Testis (tissue), 3 donors: ENCODE data around the gene CYP3A7. TPM values are rescaled to one million over a fixed set of nuclear protein-coding genes. Genes with fewer than 3 reads are reported as not detected.
"Not testable (repeated sequence)": the region's sequence is repeated elsewhere in the genome, so short reads cannot be mapped to it uniquely, and the experiment has no call there.

Experiments
- DNase-seq: peaks from one replicate; pipeline ENCODE4 v3.0.0-alpha.2; 2019
- H3K27ac ChIP-seq, 2 donors: fragments of 200-600 bp; sonication (generic); one replicate each; pipeline ENCODE4 v1.5.1; 2019
- H3K27me3 ChIP-seq: fragments of 200-600 bp; sonication (generic); one replicate; pipeline ENCODE4 v1.5.1; 2019
- H3K36me3 ChIP-seq: fragments of 200-600 bp; sonication (generic); one replicate; pipeline ENCODE4 v1.5.1; 2017; ENCODE audit warnings: low read depth; ENCODE audit errors: missing control alignments
- H3K4me1 ChIP-seq: fragments of 200-600 bp; sonication (generic); one replicate; pipeline ENCODE4 v1.5.1; 2019
- H3K4me3 ChIP-seq, 2 donors: fragments of 200-600 bp; sonication (generic); one replicate each; pipeline ENCODE4 v1.5.1; 2017 to 2019
- H3K9me3 ChIP-seq: fragments of 200-600 bp; sonication (generic); one replicate; pipeline ENCODE4 v1.5.1; 2017
- POLR2A ChIP-seq: fragments of 450-650 bp; IDR thresholded peaks from one replicate; pipeline ENCODE4 v1.6.1; 2017; ENCODE audit warnings: antibody characterized with exemption, mild to moderate bottlenecking, moderate library complexity
- WGBS, 2 donors: methylation state at CpG; one replicate each; pipeline ENCODE4 v1.1.5; 2018; 5-methylcytosine and 5-hydroxymethylcytosine counted together
- intact Hi-C: fragments of 100-400 bp; cut with DNase I; formaldehyde crosslinking; loops from one replicate; pipeline ENCODE4 v1.15.1; 2023; ENCODE audit warnings: low total_unique reads
- polyA plus RNA-seq: library from polyadenylated mRNA; stranded (reverse); fragments of 350-450 nt; fragmentation: Illumina TruSeq; extraction: RNeasy Lipid Tissue Mini Kit (QIAGEN cat#74804); gene quantifications from one replicate; pipeline ENCODE4 v1.2.3, GENCODE V29; 2014; ENCODE audit warnings: low read depth, low replicate concordance; ENCODE audit not compliant: insufficient read depth
- total RNA-seq, 2 donors: library from RNA; depleted of rRNA; stranded (reverse); fragments of >200 nt; gene quantifications; one replicate each; pipeline ENCODE4 v1.2.3, GENCODE V29; 2016
- TF ChIP-seq, protein P1 (sequence below), 3 experiments: fragments of 450-650 bp in 2 of 3; fragments of 200-600 bp in 1 of 3; sonication (generic) in 1 of 3; IDR thresholded peaks; one replicate each; pipeline ENCODE4 v1.5.1; 2016 to 2019; ENCODE audit warnings: antibody characterized with exemption in 3 of 3, mild to moderate bottlenecking in 2 of 3, moderate library complexity in 1 of 3

CYP3A7 gene
- total and polyA plus RNA-seq, 3 donors from 2014 or later: not detected

DNA sequence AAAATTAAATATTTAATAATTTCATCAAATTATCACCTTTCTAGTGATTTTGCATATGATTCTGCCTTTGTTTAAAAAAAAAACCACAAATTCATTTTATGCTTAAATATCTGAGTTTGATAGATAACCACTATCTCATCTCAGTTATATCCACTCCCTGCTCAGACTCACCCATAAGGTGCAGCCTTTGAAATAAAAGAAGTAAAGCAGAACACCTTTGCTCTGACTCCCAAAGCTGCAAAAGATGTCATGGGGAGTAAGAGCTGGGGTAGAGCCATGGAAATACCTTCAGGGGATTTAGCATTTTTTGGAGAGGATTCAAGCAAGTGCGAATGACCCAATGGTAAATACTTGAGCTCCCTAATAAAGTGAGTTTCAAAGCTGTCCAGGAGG is 40.1 kb downstream of the CYP3A7 start:
- H3K9me3 ChIP-seq: no peaks in the 10 kb centered on the region
- no peak for TF ChIP-seq POLR2A
- TF ChIP-seq, protein P1, sequence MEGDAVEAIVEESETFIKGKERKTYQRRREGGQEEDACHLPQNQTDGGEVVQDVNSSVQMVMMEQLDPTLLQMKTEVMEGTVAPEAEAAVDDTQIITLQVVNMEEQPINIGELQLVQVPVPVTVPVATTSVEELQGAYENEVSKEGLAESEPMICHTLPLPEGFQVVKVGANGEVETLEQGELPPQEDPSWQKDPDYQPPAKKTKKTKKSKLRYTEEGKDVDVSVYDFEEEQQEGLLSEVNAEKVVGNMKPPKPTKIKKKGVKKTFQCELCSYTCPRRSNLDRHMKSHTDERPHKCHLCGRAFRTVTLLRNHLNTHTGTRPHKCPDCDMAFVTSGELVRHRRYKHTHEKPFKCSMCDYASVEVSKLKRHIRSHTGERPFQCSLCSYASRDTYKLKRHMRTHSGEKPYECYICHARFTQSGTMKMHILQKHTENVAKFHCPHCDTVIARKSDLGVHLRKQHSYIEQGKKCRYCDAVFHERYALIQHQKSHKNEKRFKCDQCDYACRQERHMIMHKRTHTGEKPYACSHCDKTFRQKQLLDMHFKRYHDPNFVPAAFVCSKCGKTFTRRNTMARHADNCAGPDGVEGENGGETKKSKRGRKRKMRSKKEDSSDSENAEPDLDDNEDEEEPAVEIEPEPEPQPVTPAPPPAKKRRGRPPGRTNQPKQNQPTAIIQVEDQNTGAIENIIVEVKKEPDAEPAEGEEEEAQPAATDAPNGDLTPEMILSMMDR (IDR thresholded peaks at IDR 0.05): no peak
- H3K27me3 ChIP-seq: no peaks in the 10 kb centered on the region
- H3K36me3 ChIP-seq: no peaks in the 10 kb centered on the region
- no peak for DNase-seq
- WGBS, 2 donors: 69 to 93% methylated on average over 1 of the region's 1 CpG
- H3K4me1 ChIP-seq: no peaks in the 10 kb centered on the region
- no peak overlapping the region for H3K27ac ChIP-seq
- intact Hi-C loops: no loop called here
- no peak overlapping the region for H3K4me3 ChIP-seq

DNA sequence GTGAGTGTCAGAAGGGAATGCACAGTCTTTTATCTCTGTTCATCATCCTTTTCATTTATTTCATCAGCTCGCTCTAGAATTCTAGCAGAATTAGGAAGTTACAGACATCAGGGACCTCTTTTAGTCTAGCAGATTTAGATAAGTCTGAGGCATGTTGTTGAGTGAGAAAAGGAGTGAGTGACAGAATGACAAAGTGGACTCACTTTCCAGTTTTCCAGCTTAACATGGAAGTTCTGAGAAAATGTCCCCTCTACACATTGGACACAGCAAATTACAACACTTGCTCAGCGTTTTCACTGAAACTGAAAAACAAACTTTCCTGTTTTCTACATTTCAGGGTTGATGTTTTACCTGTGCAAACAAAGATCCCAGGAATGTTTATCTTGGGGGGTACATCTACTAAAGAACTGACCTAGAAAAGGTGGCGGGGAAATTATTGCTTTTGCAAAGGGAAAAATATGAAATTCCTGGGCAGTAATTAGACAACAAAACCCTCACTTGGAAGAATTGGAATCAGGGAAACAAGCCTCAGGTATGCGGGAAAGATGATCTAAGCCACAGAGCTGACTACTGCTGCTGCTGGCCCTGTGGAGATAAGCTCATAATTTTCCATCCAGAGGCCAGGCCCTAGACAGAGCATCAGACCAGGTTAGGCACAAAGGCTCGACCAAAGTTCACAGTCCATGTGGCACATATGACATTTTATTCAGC is 40.6 kb downstream of the CYP3A7 start:
- Histone ChIP-seq H3K36me3 (no peaks in the 10 kb centered on the region), H3K9me3 (no peaks in the 10 kb centered on the region), H3K4me3 (no peak overlapping the region), H3K27ac (no peak overlapping the region), H3K27me3 (no peaks in the 10 kb centered on the region), H3K4me1 (no peaks in the 10 kb centered on the region)
- WGBS, 2 donors: 89 to 90% methylated on average over 5 of the region's 5 CpGs
- intact Hi-C loops: no loop called here
- TF ChIP-seq, protein P1 (IDR thresholded peaks at IDR 0.05): no peak
- no peak for TF ChIP-seq POLR2A
- no peak for DNase-seq

- no peak overlapping the region for H3K27ac ChIP-seq
- no peak for DNase-seq
- intact Hi-C loops: no loop called here
- 68 to 80% methylated on average over 4 to 9 of the region's 9 CpGs for WGBS, 2 donors
- no peak overlapping the region for H3K4me3 ChIP-seq
- no peaks in the 10 kb centered on the region for H3K4me1 ChIP-seq
- H3K9me3 ChIP-seq: no peaks in the 10 kb centered on the region
- H3K36me3 ChIP-seq: no peaks in the 10 kb centered on the region
- TF ChIP-seq POLR2A: no peak
- TF ChIP-seq, protein P1 (IDR thresholded peaks at IDR 0.05): no peak
- no peaks in the 10 kb centered on the region for H3K27me3 ChIP-seq
Measured at GRCh38 chr7:99693427-99694200, 41.4 kb downstream of the CYP3A7 start.

GRCh38 chr7:99693100-99693426 is 41.9 kb downstream of the CYP3A7 start:
- intact Hi-C loops: no loop called here
- DNase-seq: no peak
- WGBS, 2 donors: 67 to 68% methylated on average over 2 to 5 of the region's 5 CpGs

DNA sequence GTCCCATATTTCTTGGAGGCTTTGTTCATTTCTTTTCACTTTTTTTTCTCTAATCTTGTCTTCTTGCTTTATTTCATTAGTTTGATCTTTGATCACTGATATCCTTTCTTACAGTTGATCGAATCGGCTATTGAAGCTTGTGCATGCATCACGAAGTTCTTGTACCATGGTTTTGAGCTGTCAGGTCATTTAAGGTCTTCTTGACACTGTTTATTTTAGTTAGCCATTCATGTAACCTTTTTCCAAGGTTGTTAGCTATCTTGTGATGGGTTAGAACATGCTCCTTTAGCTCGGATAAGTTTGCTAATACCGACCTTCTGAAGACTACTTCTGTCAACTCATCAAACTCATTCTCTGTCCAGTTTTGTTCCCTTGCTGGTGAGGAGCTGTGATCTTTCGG is 42.4 kb downstream of the CYP3A7 start:
- H3K27ac ChIP-seq, H3K4me3 ChIP-seq, intact Hi-C loops, DNase-seq, H3K27me3 ChIP-seq, H3K9me3 ChIP-seq, H3K36me3 ChIP-seq, H3K4me1 ChIP-seq: not testable (repeated sequence)
- WGBS, 2 donors: 85 to 86% methylated on average over 6 of the region's 6 CpGs

More at GRCh38 chr7:99693100-99693426, 41.9 kb downstream of the CYP3A7 start:
- no peaks in the 10 kb centered on the region for H3K9me3 ChIP-seq
- H3K4me1 ChIP-seq: no peaks in the 10 kb centered on the region
- no peaks in the 10 kb centered on the region for H3K36me3 ChIP-seq
- no peaks in the 10 kb centered on the region for H3K27me3 ChIP-seq
- TF ChIP-seq, protein P1 (IDR thresholded peaks at IDR 0.05): no peak
- no peak overlapping the region for H3K4me3 ChIP-seq
- no peak overlapping the region for H3K27ac ChIP-seq

DNA sequence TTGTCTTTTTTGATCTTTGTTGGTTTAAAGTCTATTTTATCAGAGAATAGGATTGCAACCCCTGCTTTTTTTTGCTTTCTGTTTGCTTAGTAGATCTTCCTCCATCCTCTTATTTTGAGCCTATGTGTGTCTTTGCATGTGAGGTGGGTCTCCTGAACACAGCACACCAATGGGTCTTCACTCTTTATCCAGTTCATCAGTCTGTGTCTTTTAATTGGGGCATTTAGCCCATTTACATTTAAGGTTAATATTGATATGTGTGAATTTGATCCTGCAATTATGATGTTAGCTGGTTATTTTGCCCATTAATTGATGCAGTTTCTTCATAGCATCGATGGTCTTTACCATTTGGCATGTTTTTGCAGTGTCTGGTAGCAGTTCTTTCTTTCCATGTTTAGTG is 43.3 kb downstream of the CYP3A7 start:
- H3K36me3 ChIP-seq, H3K27me3 ChIP-seq, H3K4me1 ChIP-seq, H3K4me3 ChIP-seq, H3K27ac ChIP-seq, intact Hi-C loops, DNase-seq, H3K9me3 ChIP-seq: not testable (repeated sequence)
- WGBS, 2 donors: 95 to 100% methylated on average over 1 of the region's 1 CpG

GRCh38 chr7:99690918-99691317 is 44.1 kb downstream of the CYP3A7 start:
- DNase-seq, H3K9me3 ChIP-seq, H3K36me3 ChIP-seq, H3K27ac ChIP-seq, H3K27me3 ChIP-seq, H3K4me3 ChIP-seq, H3K4me1 ChIP-seq, intact Hi-C loops: not testable (repeated sequence)
- WGBS, 2 donors: 93 to 95% methylated on average over 4 of the region's 4 CpGs
